K562 (cell line): ENCODE results near the gene ARF4. TPM values are rescaled to one million over a fixed set of nuclear protein-coding genes. Genes with fewer than 3 reads are reported as not detected.

Source experiments
- AFF4 ChIP-seq: sonication (generic); formaldehyde crosslinking; IDR thresholded peaks from 2 replicates; pipeline ENCODE4 v1.8.0; 2023; ENCODE audit warnings: mild to moderate bottlenecking, missing genetic modification reagents
- ATF6 ChIP-seq: sonication (generic); formaldehyde crosslinking; IDR thresholded peaks from 2 replicates; pipeline ENCODE4 v1.4.0; 2020; ENCODE audit warnings: mild to moderate bottlenecking, missing genetic modification reagents
- CAMTA2 ChIP-seq: fragments of 250-450 bp; sonication (Bioruptor Pico); conservative IDR thresholded peaks from 2 replicates; pipeline ENCODE4 v1.5.1; 2022
- ETS1 ChIP-seq: conservative IDR thresholded peaks from 2 replicates; pipeline ENCODE4 v1.6.1; 2011; ENCODE audit warnings: low read depth, mild to moderate bottlenecking, low read length; ENCODE audit not compliant: control insufficient read depth
- HNRNPLL ChIP-seq: fragments of 200-400 bp; formaldehyde crosslinking; IDR thresholded peaks from 2 replicates; pipeline ENCODE4 v1.6.1; 2017; ENCODE audit warnings: low read length, low read depth, mild to moderate bottlenecking; ENCODE audit not compliant: poor library complexity, severe bottlenecking
- ILF3 ChIP-seq: fragments of 450-650 bp; IDR thresholded peaks from 2 replicates; pipeline ENCODE4 v1.6.1; 2018; ENCODE audit warnings: antibody characterized with exemption, mild to moderate bottlenecking, moderate library complexity, borderline replicate concordance
- POLR2B ChIP-seq: fragments of 450-650 bp; IDR thresholded peaks from 2 replicates; pipeline ENCODE4 v1.6.1; 2018; ENCODE audit warnings: low read depth; ENCODE audit not compliant: partially characterized antibody
- POLR2G ChIP-seq: fragments of 200-400 bp; formaldehyde crosslinking; IDR thresholded peaks from 2 replicates; pipeline ENCODE4 v1.6.1; 2017; ENCODE audit warnings: low read depth, mild to moderate bottlenecking, antibody characterized with exemption, low read length, moderate library complexity
- RAD51 ChIP-seq: fragments of 450-650 bp; IDR thresholded peaks from 2 replicates; pipeline ENCODE4 v1.7.1; 2016; ENCODE audit warnings: low read depth, mild to moderate bottlenecking, borderline replicate concordance
- SNAPC5 ChIP-seq: fragments of 250-450 bp; sonication (Bioruptor Pico); IDR thresholded peaks from 2 replicates; pipeline ENCODE4 v1.8.0; 2021; ENCODE audit warnings: moderate library complexity, mild to moderate bottlenecking, inconsistent platforms
- SNRNP70 ChIP-seq: fragments of 200-400 bp; formaldehyde crosslinking; optimal IDR thresholded peaks from 2 replicates; pipeline ENCODE3; 2017; ENCODE audit warnings: low read depth, low read length
- WHSC1 ChIP-seq: IDR thresholded peaks from one replicate; pipeline ENCODE4 v1.6.1; 2012; ENCODE audit warnings: low read length, control low read depth, inconsistent platforms
- ZBTB43 ChIP-seq: sonication (generic); formaldehyde crosslinking; IDR thresholded peaks from 2 replicates; pipeline ENCODE4 v1.8.0; 2023; ENCODE audit warnings: mild to moderate bottlenecking, missing genetic modification reagents
- ZC3H11A ChIP-seq: IDR thresholded peaks from 2 replicates; pipeline ENCODE4 v1.6.1; 2012; ENCODE audit warnings: low read depth, low read length, improper control_type of control experiment
- ZNF395 ChIP-seq: fragments of 200-800 bp; sonication (Bioruptor generic); IDR thresholded peaks from 2 replicates; pipeline ENCODE4 v1.6.1; 2017; ENCODE audit warnings: missing genetic modification characterization, missing compliant biosample characterization
- ZNF77 ChIP-seq: fragments of 250-450 bp; sonication (Bioruptor Pico); IDR thresholded peaks from 2 replicates; pipeline ENCODE4 v1.5.0; 2020
- polyA plus RNA-seq, 8 experiments: library from polyadenylated mRNA; depleted of rRNA in 4 of 8; stranded (reverse) in 5 of 8; unstranded in 3 of 8; fragments of >200 nt; fragmentation: Nextera tagmentation in 2 of 8; fragmentation: Illumina TruSeq in 1 of 8; extraction: Ambion mirVana in 2 of 8; extraction: Trizol in 1 of 8; gene quantifications; 2 replicates each; pipeline versions ENCODE4 v1.2.1 to v1.2.3, GENCODE V29; 2011 to 2014; ENCODE audit warnings: inconsistent platforms in 1 of 8, missing spikeins in 1 of 8
- total RNA-seq, 7 experiments: library from RNA; depleted of rRNA in 6 of 7; stranded (reverse); fragments of >200 nt in 6 of 7; fragmentation: Illumina TruSeq in 2 of 7; extraction: Trizol in 2 of 7; gene quantifications; 2 replicates each; pipeline versions ENCODE4 v1.2.1 to v1.2.3, GENCODE V29; 2011 to 2021; ENCODE audit warnings: low replicate concordance in 1 of 7

The ARF4 gene
- total and polyA plus RNA-seq, 9 of the 15 experiments (the other 6 are each of a cell fraction or from before 2014, with no cell fraction given): 41.1 to 273 (median 83.8) TPM

GRCh38 chr3:57597127-57597923 lies at the start of gene ARF4 (continued):
- peak; percentile 82 for TF ChIP-seq ZNF395 (CRISPR knock-in tag)
- no peak for TF ChIP-seq WHSC1
- TF ChIP-seq ILF3: no peak
- TF ChIP-seq ETS1: peak; percentile 53; the same call in 1 of the 2 replicates
- no peak for TF ChIP-seq ZNF77 (CRISPR knock-in tag)
- peak; percentile 80; the same call in 1 of the 2 replicates for TF ChIP-seq ATF6 (CRISPR knock-in tag)
- no peak for TF ChIP-seq RAD51
- no peak for TF ChIP-seq SNAPC5
- TF ChIP-seq ZBTB43 (CRISPR knock-in tag): no peak
- TF ChIP-seq POLR2G: peak; percentile 99
- peak; percentile 96 for TF ChIP-seq POLR2B
- no peak for TF ChIP-seq SNRNP70
- no peak for TF ChIP-seq CAMTA2
- peak; percentile 95 for TF ChIP-seq AFF4 (CRISPR knock-in tag)
- no peak for TF ChIP-seq ZC3H11A
- TF ChIP-seq HNRNPLL: peak; percentile 75
